Upper lobe of left lung (tissue), 6 donors: Measurements from ENCODE around the gene FNTB. TPM values are rescaled to one million over a fixed set of nuclear protein-coding genes. Genes with fewer than 3 reads are reported as not detected.

Experiments
- ATAC-seq, 2 donors: fragments of 200-7000 bp; cut with Tn5 transposase; one replicate each; pipeline ENCODE4 v1.9.1; 2022; ENCODE audit warnings: mild to moderate bottlenecking in 2 of 2, moderate library complexity in 2 of 2; ENCODE audit not compliant: low FRiP score in 2 of 2
- DNase-seq, 2 donors: peaks; one replicate each; pipeline ENCODE4 v3.0.0-alpha.2; 2019 to 2020
- H3K27ac ChIP-seq, 4 donors: fragments of 200-600 bp; sonication (generic); one replicate each; pipeline ENCODE4 v1.5.1; 2016 to 2019
- H3K27me3 ChIP-seq, 4 donors: fragments of 200-600 bp; sonication (generic); one replicate each; pipeline ENCODE4 v1.5.1; 2017 to 2019
- H3K36me3 ChIP-seq, 4 donors: fragments of 200-600 bp; sonication (generic); one replicate each; pipeline ENCODE4 v1.5.1; 2016 to 2019
- H3K4me1 ChIP-seq, 4 donors: fragments of 200-600 bp; sonication (generic); one replicate each; pipeline ENCODE4 v1.5.1; 2018 to 2019
- H3K4me3 ChIP-seq, 4 donors: fragments of 200-600 bp; sonication (generic); one replicate each; pipeline ENCODE4 v1.5.1; 2017 to 2019; ENCODE audit warnings: mild to moderate bottlenecking in 2 of 4, moderate library complexity in 1 of 4
- H3K9me3 ChIP-seq, 4 donors: fragments of 200-600 bp; sonication (generic); one replicate each; pipeline ENCODE4 v1.5.1; 2018 to 2019
- CTCF ChIP-seq, 6 experiments: fragments of 450-650 bp in 4 of 6; fragments of 200-600 bp in 2 of 6; sonication (generic) in 2 of 6; IDR thresholded peaks; one replicate each; pipeline ENCODE4 v1.5.1; 2016 to 2019; ENCODE audit warnings: antibody characterized with exemption in 6 of 6
- EP300 ChIP-seq, 4 donors: sonication (generic); formaldehyde crosslinking; IDR thresholded peaks; one replicate each; pipeline ENCODE4 v1.5.1; 2017; ENCODE audit warnings: antibody characterized with exemption in 4 of 4, control low read depth in 2 of 4
- POLR2A ChIP-seq, 4 donors: fragments of 450-650 bp; IDR thresholded peaks; one replicate each; pipeline ENCODE4 v1.5.1; 2016 to 2017; ENCODE audit warnings: antibody characterized with exemption in 4 of 4, mild to moderate bottlenecking in 2 of 4
- POLR2AphosphoS5 ChIP-seq, 2 donors: sonication (generic); formaldehyde crosslinking; IDR thresholded peaks; one replicate each; pipeline ENCODE4 v1.5.1; 2017; ENCODE audit warnings: antibody characterized with exemption in 2 of 2
- WGBS, 2 donors: methylation state at CpG; one replicate each; pipeline ENCODE4 v1.1.5; 2017 to 2018; 5-methylcytosine and 5-hydroxymethylcytosine counted together
- total RNA-seq, 6 donors: library from RNA; depleted of rRNA in 4 of 6; stranded (reverse); fragments of >200 nt in 4 of 6; gene quantifications; one replicate each; pipeline versions ENCODE4 v1.1.0 to v1.2.1, GENCODE V29; 2016 to 2021
- donor health status: DM: no; HTN: no; CAD: no; lungs with moderate emphysema.
- donor health status: DM: no; HTN: yes; CAD: no; lungs with severe emphysema.

FNTB gene
- total RNA-seq, 6 donors from 2014 or later, result 9.5 to 30.1 (median 16.0) TPM

- DNase-seq (no peak), ATAC-seq (no peak)
- WGBS, 2 donors, result 78 to 87% methylated on average over 3 of the region's 3 CpGs
- Histone ChIP-seq H3K9me3 (no peaks in the 10 kb centered on the region), H3K4me1 (peaks cover 0 to 9% (median 3%) of the 10 kb centered on the region in 4 donors), H3K36me3 (peaks cover 0 to 26% (median 12%) of the 10 kb centered on the region in 4 donors), H3K27ac (no peak overlapping the region), H3K27me3 (no peaks in the 10 kb centered on the region), H3K4me3 (no peak overlapping the region)
- no peak for TF ChIP-seq CTCF (IDR thresholded peaks at IDR 0.05)
- TF ChIP-seq POLR2A (IDR thresholded peaks at IDR 0.05), result no peak
- TF ChIP-seq POLR2AphosphoS5 (IDR thresholded peaks at IDR 0.05), result no peak
- no peak for TF ChIP-seq EP300 (IDR thresholded peaks at IDR 0.05)
These were observed 46.9 kb upstream of the FNTB start for GRCh38 chr14:64939817-64940190.

- no peak for DNase-seq
- Histone ChIP-seq H3K4me1 (peaks cover 0 to 9% (median 3%) of the 10 kb centered on the region in 4 donors), H3K4me3 (no peak overlapping the region), H3K27ac (no peak overlapping the region), H3K9me3 (no peaks in the 10 kb centered on the region), H3K27me3 (no peaks in the 10 kb centered on the region), H3K36me3 (peaks cover 0 to 27% (median 12%) of the 10 kb centered on the region in 4 donors)
- WGBS, 2 donors, result 93 to 96% methylated on average over 3 of the region's 3 CpGs
- TF ChIP-seq POLR2A (IDR thresholded peaks at IDR 0.05) (no peak), EP300 (IDR thresholded peaks at IDR 0.05) (no peak), CTCF (IDR thresholded peaks at IDR 0.05) (no peak), POLR2AphosphoS5 (IDR thresholded peaks at IDR 0.05) (no peak)
- ATAC-seq, result no peak
These were observed 46.3 kb upstream of the FNTB start for GRCh38 chr14:64940336-64940910.

- H3K9me3 ChIP-seq, result no peaks in the 10 kb centered on the region
- H3K27ac ChIP-seq, result no peak within 1 kb of the TSS
- H3K4me3 ChIP-seq, result no peak within 1 kb of the TSS
- H3K36me3 ChIP-seq, result peaks cover 0 to 25% (median 16%) of the 10 kb centered on the region in 4 donors
- 79 to 83% methylated on average over 9 to 13 of the region's 13 CpGs for WGBS, 2 donors
- ATAC-seq, result no peak
- TF ChIP-seq CTCF (IDR thresholded peaks at IDR 0.05) (no peak), POLR2AphosphoS5 (IDR thresholded peaks at IDR 0.05) (no peak)
- H3K4me1 ChIP-seq, result peaks cover 0 to 4% (median 2%) of the 10 kb centered on the region in 4 donors
- DNase-seq, result peak; percentile 15 to 44
- H3K27me3 ChIP-seq, result no peaks in the 10 kb centered on the region
These were observed 44.1 kb upstream of the FNTB start, which contains the start of gene GPX2 for GRCh38 chr14:64942531-64943111. Gene GPX2 (minus strand): TSS chr14:64942745. CDS start chr14:64942726, 19 bp downstream.

GRCh38 chr14:64943556-64943955, 43.1 kb upstream of the FNTB start:
- H3K4me1 ChIP-seq, result peaks cover 0 to 4% (median 2%) of the 10 kb centered on the region in 4 donors
- TF ChIP-seq CTCF (IDR thresholded peaks at IDR 0.05) (no peak), POLR2A (IDR thresholded peaks at IDR 0.05) (no peak), EP300 (IDR thresholded peaks at IDR 0.05) (no peak), POLR2AphosphoS5 (IDR thresholded peaks at IDR 0.05) (no peak)
- peaks cover 0 to 32% (median 20%) of the 10 kb centered on the region in 4 donors for H3K36me3 ChIP-seq
- H3K27ac ChIP-seq, result no peak overlapping the region
- H3K4me3 ChIP-seq, result no peak overlapping the region
- H3K9me3 ChIP-seq, result no peaks in the 10 kb centered on the region
- 56 to 64% methylated on average over 6 of the region's 6 CpGs for WGBS, 2 donors
- H3K27me3 ChIP-seq, result no peaks in the 10 kb centered on the region
- ATAC-seq, result no peak
- no peak for DNase-seq

GRCh38 chr14:64944041-64944440, 42.7 kb upstream of the FNTB start:
- no peak for ATAC-seq
- no peak overlapping the region for H3K27ac ChIP-seq
- no peak for DNase-seq
- H3K4me3 ChIP-seq, result no peak overlapping the region
- no peak for TF ChIP-seq CTCF (IDR thresholded peaks at IDR 0.05)
- TF ChIP-seq POLR2A (IDR thresholded peaks at IDR 0.05), result no peak
- TF ChIP-seq POLR2AphosphoS5 (IDR thresholded peaks at IDR 0.05), result no peak
- no peak for TF ChIP-seq EP300 (IDR thresholded peaks at IDR 0.05)
- peaks cover 0 to 4% (median 2%) of the 10 kb centered on the region in 4 donors for H3K4me1 ChIP-seq
- H3K9me3 ChIP-seq, result no peaks in the 10 kb centered on the region
- H3K27me3 ChIP-seq, result no peaks in the 10 kb centered on the region
- 76 to 93% methylated on average over 2 of the region's 2 CpGs for WGBS, 2 donors
- H3K36me3 ChIP-seq, result peaks cover 0 to 37% (median 21%) of the 10 kb centered on the region in 4 donors
